ENCODE data around the gene PPP2R3B.
"Not testable (repeated sequence)": the region's sequence is repeated elsewhere in the genome, so short reads cannot be mapped to it uniquely, and the experiment has no call there.

Gene PPP2R3B

DNA sequence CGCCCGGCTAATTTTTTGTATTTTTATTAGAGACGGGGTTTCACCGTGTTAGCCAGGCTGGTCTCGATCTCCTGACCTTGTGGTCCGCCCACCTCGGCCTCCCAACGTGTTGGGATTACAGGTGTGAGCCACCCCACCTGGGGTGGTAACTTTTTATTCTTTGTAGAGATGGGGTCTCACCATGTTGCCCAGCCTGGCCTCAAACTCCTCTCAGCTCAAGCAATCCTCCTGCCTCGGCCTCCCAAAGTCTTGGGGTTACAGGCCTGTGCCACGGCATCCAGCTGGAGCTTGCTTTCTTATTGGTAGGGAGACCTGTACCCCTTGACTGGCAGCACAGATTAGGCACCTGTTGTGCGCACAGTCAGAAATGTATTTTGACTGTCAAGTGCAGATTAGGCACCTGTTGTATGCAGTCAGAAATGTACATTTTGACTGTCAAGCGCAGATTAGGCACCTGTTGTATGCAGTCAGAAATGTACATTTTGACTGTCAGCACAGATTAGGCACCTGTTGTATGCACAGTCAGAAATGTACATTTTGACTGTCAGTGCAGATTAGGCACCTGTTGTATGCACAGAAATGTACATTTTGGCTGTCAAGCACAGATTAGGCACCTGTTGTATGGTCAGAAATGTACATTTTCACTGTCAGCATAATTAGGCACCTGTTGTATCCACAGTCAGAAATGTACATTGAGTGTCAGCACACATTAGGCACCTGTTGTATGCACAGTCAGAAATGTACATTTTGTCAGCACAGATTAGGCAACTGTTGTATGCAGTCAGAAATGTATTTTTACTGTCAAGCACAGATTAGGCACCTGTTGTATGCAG, 80.7 kb downstream of the PPP2R3B start:
- not testable (repeated sequence) for DNase-seq (ENCODE audit: low spot score)

DNA sequence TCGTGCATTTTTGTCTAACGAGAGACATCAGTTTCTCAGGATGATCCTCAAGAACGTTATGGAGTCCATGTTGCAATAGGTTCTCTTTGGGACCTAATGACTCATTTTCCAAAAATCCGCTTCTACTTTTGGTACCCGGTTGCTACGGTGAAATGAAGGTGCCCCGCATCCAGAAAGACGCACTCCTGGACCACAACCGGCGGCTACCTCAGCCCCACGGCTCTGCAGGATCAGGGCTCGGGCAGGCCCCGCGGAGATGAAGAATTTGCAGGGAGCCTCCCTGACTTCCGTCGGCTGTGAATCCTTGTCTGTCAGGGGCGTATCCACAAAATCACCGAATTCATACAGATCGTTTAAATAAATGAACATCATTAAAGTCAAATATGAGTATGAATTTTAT, 83.7 kb downstream of the PPP2R3B start:
- no peak for DNase-seq (ENCODE audit: low spot score)

DNA sequence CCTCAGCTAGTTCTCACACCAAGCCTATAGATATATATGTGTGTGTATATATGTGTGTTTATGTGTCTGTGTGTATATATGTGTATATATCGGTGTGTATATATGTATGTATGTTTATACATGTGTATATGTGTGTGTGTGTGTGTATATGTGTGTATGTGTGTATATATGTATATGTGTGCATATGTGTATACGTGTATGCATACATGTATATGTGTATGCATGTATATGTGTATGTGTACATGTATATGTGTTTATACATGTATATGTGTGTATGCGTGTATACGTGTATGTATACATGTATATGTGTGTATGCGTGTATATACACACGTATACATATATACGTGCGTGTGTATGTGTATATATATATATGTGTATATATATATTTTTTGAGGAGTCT, 86.4 kb downstream of the PPP2R3B start:
- no peak for DNase-seq (ENCODE audit: low spot score)

DNA sequence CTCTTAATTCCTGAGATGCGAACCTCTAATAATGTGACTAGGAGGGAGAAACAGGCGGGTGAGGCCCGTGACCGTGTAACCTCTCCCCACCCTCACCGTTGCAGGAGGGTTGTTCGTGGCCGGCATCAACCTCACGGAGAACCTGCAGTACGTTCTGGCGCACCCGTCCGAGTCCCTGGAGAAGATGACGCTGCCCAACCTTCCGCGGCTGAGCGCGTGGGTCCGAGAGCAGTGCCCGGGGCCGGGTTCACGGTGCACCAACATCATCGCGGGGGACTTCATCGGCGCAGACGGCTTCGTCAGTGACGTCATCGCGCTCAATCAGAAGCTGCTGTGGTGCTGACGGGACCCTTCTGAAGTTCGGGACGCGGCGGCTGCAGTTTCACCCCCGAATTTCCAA, 87.7 kb downstream of the PPP2R3B start:
- DNase-seq (ENCODE audit: low spot score), result no peak

DNA sequence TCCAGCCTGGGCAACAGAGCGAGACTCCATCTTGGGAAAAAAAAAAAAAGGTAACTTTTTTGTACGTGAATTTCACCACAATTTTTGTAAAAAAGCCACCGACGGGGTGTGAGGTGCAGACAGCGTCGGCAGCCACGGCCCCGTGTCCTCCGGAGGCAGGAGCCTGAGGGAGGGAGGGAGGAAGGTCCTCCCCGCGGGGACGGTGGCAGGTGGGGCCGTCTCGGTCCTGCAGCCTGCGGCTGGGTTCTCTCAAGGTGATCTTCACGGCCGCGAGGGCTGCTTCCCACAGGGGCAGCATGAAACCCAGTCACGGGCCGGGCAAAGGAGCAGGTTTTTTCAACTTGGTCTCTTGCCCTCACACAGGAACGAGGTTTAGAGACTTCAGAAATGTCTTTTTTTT, 91.6 kb downstream of the PPP2R3B start:
- DNase-seq (ENCODE audit: low spot score), result no peak

DNA sequence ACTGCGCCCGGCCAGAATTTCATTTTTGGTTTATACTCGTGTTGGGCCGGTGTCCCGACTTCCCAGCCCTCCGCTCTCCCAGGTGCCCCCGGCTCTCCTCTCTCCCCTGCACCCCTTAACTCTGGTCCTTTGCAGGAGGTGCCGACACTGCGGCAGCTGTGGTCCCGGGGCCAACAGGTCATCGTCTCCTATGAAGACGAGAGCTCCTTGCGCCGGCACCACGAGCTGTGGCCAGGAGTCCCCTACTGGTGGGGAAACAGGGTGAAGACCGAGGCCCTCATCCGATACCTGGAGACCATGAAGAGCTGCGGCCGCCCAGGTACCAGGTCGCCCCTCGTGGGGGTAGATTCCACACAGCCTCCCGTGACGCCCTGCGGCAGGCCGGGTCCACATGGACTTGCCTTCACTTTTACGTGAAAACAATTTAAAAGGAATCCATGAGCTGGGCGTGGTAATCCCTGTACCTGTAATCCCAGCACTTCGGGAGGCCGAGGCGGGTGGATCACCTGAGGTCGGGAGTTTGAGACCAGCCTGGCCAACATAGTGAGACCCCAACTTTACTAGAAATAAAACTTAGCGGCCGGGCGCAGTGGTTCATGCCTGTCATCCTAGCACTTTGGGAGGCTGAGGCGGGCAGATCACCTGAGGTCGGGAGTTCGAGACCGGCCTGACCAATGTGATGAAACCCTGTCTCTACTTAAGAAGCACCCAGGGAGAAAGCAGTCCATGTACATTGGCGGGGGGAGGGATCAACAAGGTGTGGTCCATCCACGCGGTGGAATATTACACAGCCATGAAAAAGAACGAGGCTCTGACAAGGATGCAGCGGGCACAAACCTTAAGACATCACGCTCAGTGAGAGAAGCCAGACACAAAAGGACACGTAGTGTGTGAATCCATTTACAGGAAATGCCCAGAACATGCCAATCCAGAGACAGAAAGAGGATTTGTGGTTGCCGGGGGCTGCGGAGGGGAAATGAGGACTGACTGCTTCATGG, 93.5 kb downstream of the PPP2R3B start:
- DNase-seq (ENCODE audit: low spot score), result no peak

DNA sequence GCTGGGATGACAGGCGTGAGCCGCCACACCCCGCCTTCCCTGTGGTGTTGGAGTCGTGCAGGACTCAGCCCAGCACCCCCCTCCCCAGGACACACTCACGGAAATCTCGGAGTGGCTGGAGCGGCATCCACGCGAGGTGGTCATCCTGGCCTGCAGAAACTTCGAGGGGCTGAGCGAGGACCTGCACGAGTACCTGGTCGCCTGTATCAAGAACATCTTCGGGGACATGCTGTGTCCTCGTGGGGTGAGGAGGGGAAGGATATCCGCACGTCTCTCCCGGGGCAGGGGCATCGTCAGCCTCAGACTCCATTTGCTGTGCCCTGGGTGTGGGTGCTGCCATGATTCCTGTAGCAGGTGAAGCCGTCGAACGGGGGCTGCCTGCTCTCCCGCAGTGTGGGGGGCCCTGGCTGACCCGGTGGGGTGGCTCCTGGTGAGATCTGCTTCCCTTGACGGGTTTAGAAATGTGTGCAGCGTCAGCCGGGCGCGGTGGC, 95.3 kb downstream of the PPP2R3B start:
- no peak for DNase-seq (ENCODE audit: low spot score)

DNA sequence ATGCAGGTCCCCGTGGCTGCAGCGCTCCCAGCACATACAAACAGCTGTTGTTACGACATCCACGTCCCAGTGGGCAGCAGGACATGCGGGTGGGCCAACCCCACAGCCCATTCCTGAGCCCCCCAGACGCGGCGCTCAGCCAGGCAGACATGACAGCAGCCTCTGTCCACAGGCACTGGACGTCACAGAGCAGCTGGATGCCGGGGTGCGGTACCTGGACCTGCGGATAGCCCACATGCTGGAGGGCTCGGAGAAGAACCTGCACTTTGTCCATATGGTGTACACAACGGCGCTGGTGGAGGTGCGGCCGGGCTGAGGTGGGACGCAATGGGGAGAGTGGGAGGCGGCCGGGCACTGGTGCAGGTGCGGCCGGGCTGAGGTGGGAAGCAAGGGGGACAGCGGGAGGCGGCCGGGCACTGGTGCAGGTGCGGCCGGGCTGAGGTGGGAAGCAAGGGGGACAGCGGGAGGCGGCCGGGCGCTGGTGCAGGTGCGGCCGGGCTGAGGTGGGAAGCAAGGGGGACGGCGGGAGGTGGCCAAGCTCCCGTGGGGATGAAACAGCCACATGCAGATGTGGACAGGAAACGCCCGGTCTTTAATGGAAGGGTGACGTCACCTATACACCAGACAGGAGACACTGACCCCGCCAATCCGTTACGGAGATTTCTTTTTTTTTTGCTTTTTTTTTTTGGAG, 96.1 kb downstream of the PPP2R3B start:
- no peak for DNase-seq (ENCODE audit: low spot score)

DNA sequence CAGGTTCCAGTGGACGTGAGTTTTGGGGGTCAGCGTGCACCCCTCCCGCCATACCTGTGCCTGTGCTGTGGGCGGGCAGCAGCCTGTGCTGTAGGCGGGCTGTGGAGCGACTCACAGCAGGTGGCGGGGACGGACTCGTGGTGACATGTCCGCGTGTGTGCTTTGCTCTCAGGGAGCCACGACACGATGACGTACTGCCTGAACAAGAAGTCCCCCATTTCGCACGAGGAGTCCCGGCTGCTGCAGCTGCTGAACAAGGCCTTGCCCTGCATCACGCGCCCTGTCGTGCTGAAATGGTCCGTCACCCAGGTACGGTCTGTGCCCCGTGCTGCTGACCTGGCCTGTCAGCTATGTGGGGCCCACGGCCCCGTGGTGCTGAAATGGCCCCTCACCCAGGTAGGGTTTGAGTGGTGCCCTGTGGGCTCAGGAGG, 98.1 kb downstream of the PPP2R3B start:
- no peak for DNase-seq (ENCODE audit: low spot score)

DNA sequence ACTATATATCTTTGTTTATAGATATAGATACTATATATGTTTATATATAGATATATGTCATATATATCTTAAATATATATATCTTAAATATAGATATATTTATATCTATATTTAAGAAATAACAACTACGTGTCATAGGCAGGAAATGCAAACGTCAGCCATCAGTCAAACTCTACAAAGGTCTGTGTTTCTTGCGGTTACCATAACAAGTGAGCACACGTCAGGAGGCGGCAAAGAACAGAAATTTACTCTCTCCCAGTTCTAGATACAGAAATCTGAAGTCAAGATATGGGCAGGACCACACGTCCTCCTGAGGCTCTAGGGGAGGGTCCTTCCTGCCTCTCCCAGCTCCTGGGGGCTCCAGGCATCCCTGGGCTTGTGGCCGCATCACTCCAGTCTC, 99.0 kb downstream of the PPP2R3B start:
- no peak for DNase-seq (ENCODE audit: low spot score)

DNA sequence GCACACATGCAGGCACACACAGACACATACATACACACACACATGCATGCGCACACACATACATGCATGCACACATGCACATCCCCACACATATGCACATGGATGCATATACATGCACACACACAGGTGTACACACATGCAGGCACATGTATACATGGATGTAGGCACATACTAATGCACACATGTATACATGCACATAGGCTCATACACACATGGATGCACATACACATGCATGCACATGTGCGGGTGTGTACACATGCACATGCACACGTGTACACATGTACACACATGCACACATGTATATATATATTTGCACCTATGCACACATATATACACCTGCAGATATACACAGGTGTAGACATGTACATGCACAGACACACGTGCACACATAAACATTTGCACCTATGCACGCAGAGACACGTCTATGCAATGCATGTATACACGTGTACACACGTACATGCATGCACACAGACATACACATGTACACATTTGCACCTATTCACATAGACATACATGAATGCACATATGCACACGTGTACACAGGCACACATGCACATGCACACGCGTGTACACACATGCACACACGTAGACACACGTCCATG, 101.5 kb downstream of the PPP2R3B start:
- no peak for DNase-seq (ENCODE audit: low spot score)

Small RNA genes within 50 kb of the gene (small RNA-seq; reads per million reads assigned to genes)
- gene RF00017, result 0 reads per million in 2 experiments

All from SK-N-DZ (cell line).